ENCODE data around the gene CHRNA3.

GRCh38 chr15:78550194-78550593 lies 70.6 kb downstream of the CHRNA3 start:
- TF ChIP-seq MAX (IDR thresholded peaks at IDR 0.05) (no peak), ATF3 (IDR thresholded peaks at IDR 0.05) (no peak), CTCF (IDR thresholded peaks at IDR 0.05 in 2 of 3, conservative IDR thresholded peaks at IDR 0.05 in 1 of 3; ENCODE audit: borderline replicate concordance in 1 of 3, insufficient read depth in 1 of 3, low read depth in 2 of 3, low read length in 2 of 3) (no peak), REST (IDR thresholded peaks at IDR 0.05; ENCODE audit: low read depth) (no peak), EZH2 (IDR thresholded peaks at IDR 0.05) (no peak)

Data from HCT116 (cell line).